ENCODE measurements around the gene XRCC5. TPM values are rescaled to one million over a fixed set of nuclear protein-coding genes. Genes with fewer than 3 reads are reported as not detected.

The XRCC5 gene
- total RNA-seq, 1 experiment from 2014 or later = 290 TPM

GRCh38 chr2:216064665-216065064 lies 44.5 kb upstream of the XRCC5 start:
- Histone ChIP-seq H3K4me3 (ENCODE audit: low read length) (no peak overlapping the region), H3K4me1 (ENCODE audit: insufficient read depth, low read length) (no peaks in the 10 kb centered on the region), H3K9me3 (ENCODE audit: low read length) (no peaks in the 10 kb centered on the region), H3K27ac (ENCODE audit: low read length) (no peak overlapping the region), H4K20me1 (ENCODE audit: low read length) (no peaks in the 10 kb centered on the region), H3F3A (ENCODE audit: low read length, unreplicated experiment) (no peaks in the 10 kb centered on the region), H3K9me2 (replicated peaks; ENCODE audit: low read length) (no peaks in the 10 kb centered on the region), H3K79me2 (ENCODE audit: low read length) (no peaks in the 10 kb centered on the region), H3K9ac (ENCODE audit: low read length) (no peak overlapping the region), H3K27me3 (ENCODE audit: low read length) (no peaks in the 10 kb centered on the region), H3K4me2 (ENCODE audit: low read length) (no peak overlapping the region), H2AFZ (ENCODE audit: low read length) (no peak overlapping the region), H3K36me3 (ENCODE audit: low read depth, low read length) (no peaks in the 10 kb centered on the region)
- no peak for ATAC-seq
- no peak for DNase-seq
- POLR2A ChIA-PET (ENCODE audit: unreplicated experiment) = no interaction called here
- TF ChIP-seq, protein P1, sequence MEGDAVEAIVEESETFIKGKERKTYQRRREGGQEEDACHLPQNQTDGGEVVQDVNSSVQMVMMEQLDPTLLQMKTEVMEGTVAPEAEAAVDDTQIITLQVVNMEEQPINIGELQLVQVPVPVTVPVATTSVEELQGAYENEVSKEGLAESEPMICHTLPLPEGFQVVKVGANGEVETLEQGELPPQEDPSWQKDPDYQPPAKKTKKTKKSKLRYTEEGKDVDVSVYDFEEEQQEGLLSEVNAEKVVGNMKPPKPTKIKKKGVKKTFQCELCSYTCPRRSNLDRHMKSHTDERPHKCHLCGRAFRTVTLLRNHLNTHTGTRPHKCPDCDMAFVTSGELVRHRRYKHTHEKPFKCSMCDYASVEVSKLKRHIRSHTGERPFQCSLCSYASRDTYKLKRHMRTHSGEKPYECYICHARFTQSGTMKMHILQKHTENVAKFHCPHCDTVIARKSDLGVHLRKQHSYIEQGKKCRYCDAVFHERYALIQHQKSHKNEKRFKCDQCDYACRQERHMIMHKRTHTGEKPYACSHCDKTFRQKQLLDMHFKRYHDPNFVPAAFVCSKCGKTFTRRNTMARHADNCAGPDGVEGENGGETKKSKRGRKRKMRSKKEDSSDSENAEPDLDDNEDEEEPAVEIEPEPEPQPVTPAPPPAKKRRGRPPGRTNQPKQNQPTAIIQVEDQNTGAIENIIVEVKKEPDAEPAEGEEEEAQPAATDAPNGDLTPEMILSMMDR (conservative IDR thresholded peaks at IDR 0.05; ENCODE audit: low read depth, low read length) = no peak
- TF ChIP-seq EZH2 (IDR thresholded peaks at IDR 0.05; ENCODE audit: low read length, unreplicated experiment) (no peak), EZH2phosphoT487 (IDR thresholded peaks at IDR 0.05; ENCODE audit: borderline replicate concordance, low read length) (no peak)
- intact Hi-C loops (cut with micrococcal nuclease) = loop anchor here (5.0 kb wide), 1 partner anchor 32 kb away; no protein-coding TSS in a partner anchor
- BruUV-seq (replicated peaks) = no TSS peak
- CTCF ChIA-PET = interaction anchor here (0.5 kb wide), 1 partner anchor 14 kb away, joined by 9 read pairs; no protein-coding TSS in a partner anchor

DNA sequence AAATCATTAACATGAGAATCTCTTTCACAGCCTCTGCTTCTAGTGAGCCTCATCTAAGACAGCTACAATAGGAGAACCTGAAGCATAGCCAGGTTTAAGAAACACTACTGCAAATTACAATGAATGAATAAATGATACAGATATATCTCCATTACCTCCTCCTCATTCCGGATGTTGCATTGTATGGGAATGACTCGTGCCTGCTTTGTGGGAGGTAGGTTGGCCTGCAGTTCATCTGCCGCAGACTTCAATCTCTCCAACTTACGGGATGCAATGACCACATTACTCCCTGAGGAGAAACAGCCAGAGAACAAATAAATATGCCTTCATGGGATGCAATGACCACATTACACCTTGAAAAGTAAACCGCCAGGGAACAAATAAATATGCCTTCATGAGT lies 42.9 kb upstream of the XRCC5 start:
- Histone ChIP-seq H3K36me3 (ENCODE audit: low read depth, low read length) (no peaks in the 10 kb centered on the region), H3K4me1 (ENCODE audit: insufficient read depth, low read length) (no peaks in the 10 kb centered on the region), H3K4me3 (ENCODE audit: low read length) (no peak overlapping the region), H4K20me1 (ENCODE audit: low read length) (no peaks in the 10 kb centered on the region), H2AFZ (ENCODE audit: low read length) (no peak overlapping the region), H3K9me2 (replicated peaks; ENCODE audit: low read length) (no peaks in the 10 kb centered on the region), H3K79me2 (ENCODE audit: low read length) (no peaks in the 10 kb centered on the region), H3K9me3 (ENCODE audit: low read length) (no peaks in the 10 kb centered on the region), H3K27ac (ENCODE audit: low read length) (no peak overlapping the region), H3K27me3 (ENCODE audit: low read length) (no peaks in the 10 kb centered on the region), H3F3A (ENCODE audit: low read length, unreplicated experiment) (no peaks in the 10 kb centered on the region), H3K9ac (ENCODE audit: low read length) (no peak overlapping the region), H3K4me2 (ENCODE audit: low read length) (no peak overlapping the region)
- intact Hi-C loops (cut with micrococcal nuclease) = loop anchor here (5.0 kb wide), 1 partner anchor 34 kb away; no protein-coding TSS in a partner anchor
- ATAC-seq (no peak), DNase-seq (peak; percentile 46)
- ChIA-PET POLR2A (ENCODE audit: unreplicated experiment) (no interaction called here), CTCF (no interaction called here)
- no TSS peak for BruUV-seq (replicated peaks)
- TF ChIP-seq EZH2phosphoT487 (IDR thresholded peaks at IDR 0.05; ENCODE audit: borderline replicate concordance, low read length) (no peak), EZH2 (IDR thresholded peaks at IDR 0.05; ENCODE audit: low read length, unreplicated experiment) (no peak)
- TF ChIP-seq, protein P1 (conservative IDR thresholded peaks at IDR 0.05; ENCODE audit: low read depth, low read length) = no peak

DNA sequence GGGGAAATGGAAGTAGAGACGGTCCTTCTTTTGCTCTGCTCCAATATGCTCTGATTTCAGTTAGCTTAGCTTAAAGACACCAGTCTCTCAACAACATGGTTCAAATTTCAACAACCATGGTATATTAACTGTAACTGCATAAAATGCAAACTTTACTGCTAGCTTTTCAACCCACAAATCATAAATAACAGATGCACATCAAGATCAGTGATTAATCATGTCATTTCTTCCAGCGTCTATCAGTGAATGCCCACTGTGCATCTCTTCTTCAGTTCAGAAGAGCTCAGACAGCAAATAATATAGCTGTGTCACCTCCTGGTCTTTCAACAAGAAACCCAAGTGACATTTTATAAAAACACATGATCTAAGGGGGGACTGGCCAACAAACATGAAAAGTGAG lies 40.1 kb upstream of the XRCC5 start:
- H3K9me2 ChIP-seq (replicated peaks; ENCODE audit: low read length) = no peaks in the 10 kb centered on the region
- DNase-seq (no peak), ATAC-seq (no peak)
- TF ChIP-seq EZH2 (IDR thresholded peaks at IDR 0.05; ENCODE audit: low read length, unreplicated experiment) = no peak
- TF ChIP-seq, protein P1 (conservative IDR thresholded peaks at IDR 0.05; ENCODE audit: low read depth, low read length) = no peak
- TF ChIP-seq EZH2phosphoT487 (IDR thresholded peaks at IDR 0.05; ENCODE audit: borderline replicate concordance, low read length) = no peak
- no peaks in the 10 kb centered on the region for H3K79me2 ChIP-seq (ENCODE audit: low read length)
- ChIA-PET CTCF (no interaction called here), POLR2A (ENCODE audit: unreplicated experiment) (no interaction called here)
- intact Hi-C loops (cut with micrococcal nuclease) = loop anchor here (5.0 kb wide), 1 partner anchor 37 kb away; no protein-coding TSS in a partner anchor
- H3K4me1 ChIP-seq (ENCODE audit: insufficient read depth, low read length) = no peaks in the 10 kb centered on the region
- no peaks in the 10 kb centered on the region for H3K36me3 ChIP-seq (ENCODE audit: low read depth, low read length)
- no peak overlapping the region for H3K27ac ChIP-seq (ENCODE audit: low read length)
- no peak overlapping the region for H3K4me3 ChIP-seq (ENCODE audit: low read length)
- no peak overlapping the region for H3K4me2 ChIP-seq (ENCODE audit: low read length)
- H2AFZ ChIP-seq (ENCODE audit: low read length) = no peak overlapping the region
- no TSS peak for BruUV-seq (replicated peaks)
- H3K9me3 ChIP-seq (ENCODE audit: low read length) = no peaks in the 10 kb centered on the region
- H3K9ac ChIP-seq (ENCODE audit: low read length) = no peak overlapping the region
- no peaks in the 10 kb centered on the region for H3K27me3 ChIP-seq (ENCODE audit: low read length)
- H4K20me1 ChIP-seq (ENCODE audit: low read length) = no peaks in the 10 kb centered on the region
- H3F3A ChIP-seq (ENCODE audit: low read length, unreplicated experiment) = no peaks in the 10 kb centered on the region

Measured in PC-3 (cell line).